DOHH2 (cell line): ENCODE measurements around the gene NEDD4L.

Experiments
- H3F3A ChIP-seq: fragments of 200-600 bp; sonication (generic), shearing (Covaris generic); 2 replicates; pipeline ENCODE4 v1.6.0; 2016; ENCODE audit warnings: antibody characterized with exemption, mild to moderate bottlenecking; ENCODE audit not compliant: control insufficient read depth, insufficient read depth
- H3K27ac ChIP-seq: fragments of 200-600 bp; sonication (generic); 2 replicates; pipeline ENCODE4 v1.5.1; 2014; ENCODE audit warnings: low read depth, mild to moderate bottlenecking, low read length, moderate library complexity
- H3K27me3 ChIP-seq: fragments of 200-600 bp; sonication (generic); 2 replicates; pipeline ENCODE4 v1.6.1; 2014; ENCODE audit warnings: mild to moderate bottlenecking, low read length, mixed read lengths; ENCODE audit not compliant: control insufficient read depth
- H3K36me3 ChIP-seq: fragments of 200-600 bp; sonication (generic); 2 replicates; pipeline ENCODE4 v1.6.1; 2014; ENCODE audit warnings: mild to moderate bottlenecking, low read length, moderate library complexity, mixed read lengths; ENCODE audit not compliant: control insufficient read depth
- H3K4me1 ChIP-seq: fragments of 200-600 bp; sonication (generic); 2 replicates; pipeline ENCODE4 v1.6.1; 2014; ENCODE audit warnings: mild to moderate bottlenecking, low read length, mixed read lengths; ENCODE audit not compliant: control insufficient read depth
- H3K4me2 ChIP-seq: fragments of 200-600 bp; sonication (generic); 2 replicates; pipeline ENCODE4 v1.6.0; 2014; ENCODE audit warnings: mild to moderate bottlenecking, low read length, moderate library complexity
- H3K4me3 ChIP-seq: fragments of 200-600 bp; sonication (generic); 2 replicates; pipeline ENCODE4 v1.5.1; 2014; ENCODE audit warnings: mild to moderate bottlenecking, low read length, mixed read lengths
- H3K79me2 ChIP-seq: fragments of 200-600 bp; sonication (generic); 2 replicates; pipeline ENCODE4 v1.6.1; 2014; ENCODE audit warnings: mild to moderate bottlenecking, low read length, mixed read lengths; ENCODE audit not compliant: control insufficient read depth
- H3K9me2 ChIP-seq: fragments of 200-600 bp; sonication (generic); replicated peaks from 2 replicates; pipeline ENCODE4 v1.6.1; 2014; ENCODE audit warnings: mild to moderate bottlenecking, low read length, mixed read lengths; ENCODE audit not compliant: control insufficient read depth
- H3K9me3 ChIP-seq: fragments of 200-600 bp; sonication (generic); 2 replicates; pipeline ENCODE4 v1.6.1; 2014; ENCODE audit warnings: antibody characterized with exemption, low read length, mixed read lengths; ENCODE audit not compliant: control insufficient read depth, insufficient read depth
- H4K20me1 ChIP-seq: fragments of 200-600 bp; sonication (generic); 2 replicates; pipeline ENCODE4 v1.6.0; 2014; ENCODE audit warnings: low read depth, mild to moderate bottlenecking, antibody characterized with exemption, low read length, moderate library complexity; ENCODE audit not compliant: control insufficient read depth, insufficient read depth
- EZH2phosphoT487 ChIP-seq: fragments of 200-600 bp; sonication (generic); IDR thresholded peaks from 2 replicates; pipeline ENCODE4 v1.6.1; 2017; ENCODE audit warnings: borderline replicate concordance, mild to moderate bottlenecking, antibody characterized with exemption, low read length, moderate library complexity, mixed read lengths
- TF ChIP-seq, protein P1 (sequence below): fragments of 200-600 bp; sonication (generic); IDR thresholded peaks from one replicate; pipeline ENCODE4 v1.5.1; 2014; ENCODE audit warnings: antibody characterized with exemption, mild to moderate bottlenecking, low read depth, low read length; ENCODE audit not compliant: poor library complexity, severe bottlenecking

Gene NEDD4L

DNA sequence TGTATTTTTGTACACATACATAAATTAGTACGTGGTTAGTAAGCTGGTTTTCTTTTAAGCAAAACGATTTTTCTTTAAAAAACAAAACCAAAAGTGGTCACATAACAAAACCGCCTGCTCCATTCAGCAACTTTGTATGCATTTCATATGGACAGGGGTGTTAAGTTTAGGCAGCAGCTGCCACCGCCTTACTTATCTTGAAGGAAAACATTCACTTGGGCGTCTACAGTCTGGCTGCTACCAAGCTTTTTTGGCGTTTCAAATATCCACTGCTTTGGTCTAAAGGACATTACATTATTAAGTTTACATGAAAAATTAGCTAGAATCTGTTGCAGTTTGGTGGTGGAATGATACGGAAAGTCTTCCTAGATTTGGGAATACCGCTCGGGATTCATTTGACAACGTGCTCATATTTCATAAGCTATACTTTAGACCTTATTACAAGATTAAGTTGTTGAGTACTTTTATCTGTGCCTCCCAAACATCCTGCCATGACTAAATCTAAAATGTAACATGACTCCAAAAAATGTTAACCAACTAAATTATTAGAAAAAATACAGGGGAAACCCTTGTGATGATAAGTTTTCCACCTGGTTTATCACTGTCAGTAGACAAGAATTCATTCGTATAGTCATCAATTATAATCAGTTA, 214.8 kb downstream of the NEDD4L start:
- peaks cover 15% of the 10 kb centered on the region; the same call in 1 of the 2 replicates for H3K79me2 ChIP-seq
- no peaks in the 10 kb centered on the region for H3K9me3 ChIP-seq
- H3K27me3 ChIP-seq, result no peaks in the 10 kb centered on the region
- no peaks in the 10 kb centered on the region for H3K9me2 ChIP-seq
- no peaks in the 10 kb centered on the region; the same call in 1 of the 2 replicates for H4K20me1 ChIP-seq
- no peak overlapping the region for H3K27ac ChIP-seq
- TF ChIP-seq, protein P1, sequence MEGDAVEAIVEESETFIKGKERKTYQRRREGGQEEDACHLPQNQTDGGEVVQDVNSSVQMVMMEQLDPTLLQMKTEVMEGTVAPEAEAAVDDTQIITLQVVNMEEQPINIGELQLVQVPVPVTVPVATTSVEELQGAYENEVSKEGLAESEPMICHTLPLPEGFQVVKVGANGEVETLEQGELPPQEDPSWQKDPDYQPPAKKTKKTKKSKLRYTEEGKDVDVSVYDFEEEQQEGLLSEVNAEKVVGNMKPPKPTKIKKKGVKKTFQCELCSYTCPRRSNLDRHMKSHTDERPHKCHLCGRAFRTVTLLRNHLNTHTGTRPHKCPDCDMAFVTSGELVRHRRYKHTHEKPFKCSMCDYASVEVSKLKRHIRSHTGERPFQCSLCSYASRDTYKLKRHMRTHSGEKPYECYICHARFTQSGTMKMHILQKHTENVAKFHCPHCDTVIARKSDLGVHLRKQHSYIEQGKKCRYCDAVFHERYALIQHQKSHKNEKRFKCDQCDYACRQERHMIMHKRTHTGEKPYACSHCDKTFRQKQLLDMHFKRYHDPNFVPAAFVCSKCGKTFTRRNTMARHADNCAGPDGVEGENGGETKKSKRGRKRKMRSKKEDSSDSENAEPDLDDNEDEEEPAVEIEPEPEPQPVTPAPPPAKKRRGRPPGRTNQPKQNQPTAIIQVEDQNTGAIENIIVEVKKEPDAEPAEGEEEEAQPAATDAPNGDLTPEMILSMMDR, result no peak
- no peak for TF ChIP-seq EZH2phosphoT487
- no peak overlapping the region for H3K4me2 ChIP-seq
- H3F3A ChIP-seq, result 0 out of 2 replicates have a peak, but pooled peaks cover 2% of the 10 kb centered on the region
- no peak overlapping the region for H3K4me3 ChIP-seq
- H3K36me3 ChIP-seq, result peaks cover 10% of the 10 kb centered on the region
- H3K4me1 ChIP-seq, result peaks cover 16% of the 10 kb centered on the region

DNA sequence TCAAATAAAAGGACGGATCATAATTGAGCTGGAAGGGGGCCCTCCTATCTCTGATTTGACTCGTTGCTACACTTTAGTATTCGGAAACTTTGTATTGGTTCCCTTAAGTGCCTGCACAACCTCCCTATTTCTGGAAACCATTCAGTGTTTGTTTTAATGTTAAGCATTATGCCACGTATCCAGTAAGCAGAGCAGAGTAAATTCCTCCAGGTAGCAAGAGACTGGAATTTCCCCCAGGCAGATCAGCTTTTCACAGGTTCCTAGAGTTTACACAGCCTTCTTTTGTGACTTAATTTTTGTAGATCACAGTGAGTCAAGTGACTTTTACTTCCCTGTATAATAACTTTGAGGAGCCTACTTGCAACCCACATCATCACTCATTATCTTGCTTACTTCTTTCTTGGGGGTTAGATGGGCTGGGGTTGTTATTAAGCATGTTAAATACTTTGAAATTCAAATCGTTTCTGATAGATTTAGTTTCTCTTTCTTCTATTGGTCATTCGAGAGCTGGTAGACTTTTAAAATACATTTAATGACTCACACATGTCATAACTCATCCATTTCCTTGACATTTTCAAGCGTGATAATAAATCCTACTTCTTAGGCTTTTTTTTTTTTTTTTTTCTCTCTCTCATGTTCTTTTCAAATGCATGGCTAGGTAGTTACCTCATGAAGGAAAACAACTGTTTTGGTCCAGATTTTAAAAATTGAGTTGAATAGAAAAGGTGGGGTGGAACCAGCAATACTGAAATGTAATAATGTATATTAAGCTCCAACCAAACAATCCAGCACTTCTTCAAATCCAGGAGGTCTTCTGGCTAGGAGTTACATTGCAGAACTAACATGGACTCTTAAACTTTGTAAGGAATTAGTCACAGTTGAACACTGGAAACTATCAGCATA, 219.3 kb downstream of the NEDD4L start:
- Histone ChIP-seq H3F3A (no peaks in the 10 kb centered on the region), H3K27ac (no peak overlapping the region)

DNA sequence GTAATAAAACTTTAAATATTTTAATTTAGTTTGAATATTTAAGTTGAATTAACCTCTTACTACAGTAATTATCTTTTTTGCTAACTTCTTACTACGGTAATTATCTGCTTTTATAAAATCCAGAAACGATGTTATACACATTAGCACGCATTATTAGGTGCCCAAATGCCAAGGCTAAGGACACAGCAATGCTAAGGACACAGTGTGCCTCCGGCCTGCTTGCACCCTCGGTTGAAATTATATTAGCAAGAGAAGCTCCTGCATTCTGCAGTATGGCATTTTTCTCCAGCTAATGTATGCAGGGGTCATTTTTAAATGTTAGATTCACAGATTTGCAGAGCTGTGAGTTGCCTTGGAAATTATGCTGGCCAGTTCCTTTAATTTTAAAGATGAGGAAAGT, 220.0 kb downstream of the NEDD4L start:
- H3K9me3 ChIP-seq, result no peaks in the 10 kb centered on the region
- H3K4me3 ChIP-seq, result no peak overlapping the region
- no peak overlapping the region for H3K4me2 ChIP-seq
- no peaks in the 10 kb centered on the region for H4K20me1 ChIP-seq
- H3K36me3 ChIP-seq, result no peaks in the 10 kb centered on the region
- no peaks in the 10 kb centered on the region for H3K9me2 ChIP-seq
- H3K27me3 ChIP-seq, result no peaks in the 10 kb centered on the region
- H3K27ac ChIP-seq, result no peak overlapping the region
- peaks cover 13% of the 10 kb centered on the region for H3K79me2 ChIP-seq
- H3K4me1 ChIP-seq, result no peaks in the 10 kb centered on the region
- no peak for TF ChIP-seq EZH2phosphoT487
- TF ChIP-seq, protein P1, result no peak
- H3F3A ChIP-seq, result no peaks in the 10 kb centered on the region

More for the DNA sequence above, 219.3 kb downstream of the NEDD4L start:
- Histone ChIP-seq H3K9me3 (no peaks in the 10 kb centered on the region), H3K4me2 (no peak overlapping the region), H3K9me2 (no peaks in the 10 kb centered on the region), H3K27me3 (no peaks in the 10 kb centered on the region), H3K36me3 (no peaks in the 10 kb centered on the region), H3K79me2 (peaks cover 15% of the 10 kb centered on the region), H3K4me1 (no peaks in the 10 kb centered on the region), H4K20me1 (no peaks in the 10 kb centered on the region), H3K4me3 (no peak overlapping the region)
- TF ChIP-seq, protein P1, result no peak
- TF ChIP-seq EZH2phosphoT487, result no peak
